Mucosa of descending colon (tissue), 3 donors: ENCODE data around the gene WASL. TPM values are rescaled to one million over a fixed set of nuclear protein-coding genes. Genes with fewer than 3 reads are reported as not detected.
"Not testable (repeated sequence)": the region's sequence is repeated elsewhere in the genome, so short reads cannot be mapped to it uniquely, and the experiment has no call there.

Source experiments
- ATAC-seq: fragments of 200-7000 bp; cut with Tn5 transposase; one replicate; pipeline ENCODE4 v1.9.1; 2020; ENCODE audit warnings: mild to moderate bottlenecking, moderate library complexity
- DNase-seq, 3 donors: peaks; one replicate each; pipeline ENCODE4 v3.0.0-alpha.2; 2020
- H3K36me3 ChIP-seq: fragments of 200-600 bp; one replicate; pipeline ENCODE4 v1.8.0; 2021; ENCODE audit warnings: low read depth, mild to moderate bottlenecking
- H3K4me1 ChIP-seq: fragments of 200-600 bp; one replicate; pipeline ENCODE4 v1.8.0; 2021; ENCODE audit warnings: low read depth, mild to moderate bottlenecking
- H3K4me3 ChIP-seq: fragments of 200-600 bp; one replicate; pipeline ENCODE4 v1.8.0; 2021; ENCODE audit warnings: mild to moderate bottlenecking
- H3K9me3 ChIP-seq: fragments of 200-600 bp; one replicate; pipeline ENCODE4 v1.8.0; 2021; ENCODE audit warnings: mild to moderate bottlenecking
- intact Hi-C, 2 donors: fragments of 100-400 bp; cut with DNase I in 1 of 2; cut with micrococcal nuclease in 1 of 2; formaldehyde crosslinking; loops; one replicate each; pipeline versions ENCODE4 v1.11.0 to v1.11.1; 2022; cut with DNase I, micrococcal nuclease
- total RNA-seq, 3 donors: library from RNA; stranded (reverse); fragmentation: NEBNext Ultra II Directional in 2 of 3; extraction: Animal tissue kit (Norgen Biotek cat#: 25700) in 2 of 3; gene quantifications; one replicate each; pipeline versions ENCODE4 v1.2.1 to v1.2.4, GENCODE V29; 2021 to 2023
- TF ChIP-seq, protein P1 (sequence below): fragments of 200-600 bp; IDR thresholded peaks from one replicate; pipeline ENCODE4 v1.8.0; 2022; ENCODE audit warnings: antibody characterized with exemption, mild to moderate bottlenecking
- donor health status: DM: no; HTN: no; CAD: no; lungs with moderate emphysema.
- donor health status: DM: no; HTN: no; CAD: no.
- donor health status: DM: no; HTN: yes; CAD: no.

The WASL gene
- total RNA-seq, 3 donors from 2014 or later: 72.4 to 117 (median 90.1) TPM

DNA sequence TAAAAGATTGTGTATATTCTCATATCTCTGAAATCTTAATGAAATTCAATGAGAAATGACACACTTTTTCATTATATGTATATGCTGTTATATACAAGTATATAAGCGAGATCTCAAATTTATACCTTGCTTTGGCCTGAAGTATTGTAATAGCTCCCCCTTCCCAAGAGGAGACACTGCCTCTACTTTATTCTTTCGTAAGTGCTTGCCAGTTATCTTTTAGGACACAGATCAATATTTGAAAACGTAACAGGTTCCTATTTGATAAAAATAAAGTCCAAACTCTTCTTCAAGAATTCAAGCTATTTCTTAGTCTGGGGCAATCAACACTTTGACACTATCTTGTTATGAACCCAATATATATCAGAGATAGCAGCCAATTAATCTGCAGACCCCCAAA, 24.9 kb downstream of the WASL start:
- H3K9me3 ChIP-seq: no peaks in the 10 kb centered on the region
- ATAC-seq: no peak
- intact Hi-C loops: no loop called here
- no peaks in the 10 kb centered on the region for H3K36me3 ChIP-seq
- H3K4me1 ChIP-seq: peaks cover 22% of the 10 kb centered on the region
- TF ChIP-seq, protein P1, sequence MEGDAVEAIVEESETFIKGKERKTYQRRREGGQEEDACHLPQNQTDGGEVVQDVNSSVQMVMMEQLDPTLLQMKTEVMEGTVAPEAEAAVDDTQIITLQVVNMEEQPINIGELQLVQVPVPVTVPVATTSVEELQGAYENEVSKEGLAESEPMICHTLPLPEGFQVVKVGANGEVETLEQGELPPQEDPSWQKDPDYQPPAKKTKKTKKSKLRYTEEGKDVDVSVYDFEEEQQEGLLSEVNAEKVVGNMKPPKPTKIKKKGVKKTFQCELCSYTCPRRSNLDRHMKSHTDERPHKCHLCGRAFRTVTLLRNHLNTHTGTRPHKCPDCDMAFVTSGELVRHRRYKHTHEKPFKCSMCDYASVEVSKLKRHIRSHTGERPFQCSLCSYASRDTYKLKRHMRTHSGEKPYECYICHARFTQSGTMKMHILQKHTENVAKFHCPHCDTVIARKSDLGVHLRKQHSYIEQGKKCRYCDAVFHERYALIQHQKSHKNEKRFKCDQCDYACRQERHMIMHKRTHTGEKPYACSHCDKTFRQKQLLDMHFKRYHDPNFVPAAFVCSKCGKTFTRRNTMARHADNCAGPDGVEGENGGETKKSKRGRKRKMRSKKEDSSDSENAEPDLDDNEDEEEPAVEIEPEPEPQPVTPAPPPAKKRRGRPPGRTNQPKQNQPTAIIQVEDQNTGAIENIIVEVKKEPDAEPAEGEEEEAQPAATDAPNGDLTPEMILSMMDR: no peak
- DNase-seq: no peak
- H3K4me3 ChIP-seq: no peak overlapping the region

DNA sequence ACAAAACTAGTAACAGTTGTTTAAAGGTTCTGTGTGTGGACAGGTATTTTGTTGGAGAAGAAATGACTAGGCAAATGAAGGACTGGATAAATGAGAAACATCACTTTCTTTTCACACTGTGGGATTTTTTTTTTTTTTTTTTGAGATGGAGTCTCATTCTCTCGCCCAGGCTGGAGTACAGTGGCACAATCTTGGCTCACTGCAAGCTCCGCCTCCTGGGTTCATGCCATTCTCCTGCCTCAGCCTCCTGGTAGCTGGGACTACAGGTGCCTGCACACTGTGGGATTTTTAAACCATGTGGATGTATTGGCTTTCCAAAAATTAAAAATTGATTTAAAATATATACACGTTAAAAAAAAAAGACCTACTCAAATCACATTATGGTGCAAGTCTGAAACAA, 28.3 kb downstream of the WASL start:
- ATAC-seq, H3K36me3 ChIP-seq, H3K9me3 ChIP-seq, intact Hi-C loops, DNase-seq, H3K4me3 ChIP-seq: not testable (repeated sequence)
- H3K4me1 ChIP-seq: peaks cover 21% of the 10 kb centered on the region

DNA sequence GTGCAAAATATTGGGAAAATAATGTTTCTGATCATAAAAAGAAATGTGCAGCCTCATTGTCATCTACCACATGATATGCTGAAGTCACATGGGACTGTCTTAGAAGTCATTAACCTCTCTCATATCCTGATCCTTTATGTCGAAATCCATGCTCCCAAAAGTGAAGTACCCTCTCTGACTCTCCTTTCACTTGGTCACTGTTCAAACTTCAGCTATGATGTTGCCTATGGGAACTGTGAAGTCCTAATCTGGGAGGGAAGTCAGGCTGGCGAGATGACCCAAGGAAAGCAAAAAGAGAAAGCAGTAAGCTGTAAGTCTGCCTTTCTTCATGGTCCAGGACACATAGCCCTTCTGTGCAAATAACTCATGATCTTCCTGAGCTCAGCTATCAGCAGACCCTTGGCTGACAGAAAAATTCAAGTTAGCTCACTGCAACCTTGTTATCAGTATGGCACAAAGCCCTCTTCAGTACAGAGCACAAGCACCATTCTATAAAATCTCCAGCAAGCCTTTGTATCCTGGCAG, 29.5 kb downstream of the WASL start:
- DNase-seq: no peak
- H3K9me3 ChIP-seq: no peaks in the 10 kb centered on the region
- TF ChIP-seq, protein P1: no peak
- intact Hi-C loops: no loop called here
- H3K4me1 ChIP-seq: peaks cover 21% of the 10 kb centered on the region
- ATAC-seq: no peak
- H3K36me3 ChIP-seq: no peaks in the 10 kb centered on the region
- no peak overlapping the region for H3K4me3 ChIP-seq

DNA sequence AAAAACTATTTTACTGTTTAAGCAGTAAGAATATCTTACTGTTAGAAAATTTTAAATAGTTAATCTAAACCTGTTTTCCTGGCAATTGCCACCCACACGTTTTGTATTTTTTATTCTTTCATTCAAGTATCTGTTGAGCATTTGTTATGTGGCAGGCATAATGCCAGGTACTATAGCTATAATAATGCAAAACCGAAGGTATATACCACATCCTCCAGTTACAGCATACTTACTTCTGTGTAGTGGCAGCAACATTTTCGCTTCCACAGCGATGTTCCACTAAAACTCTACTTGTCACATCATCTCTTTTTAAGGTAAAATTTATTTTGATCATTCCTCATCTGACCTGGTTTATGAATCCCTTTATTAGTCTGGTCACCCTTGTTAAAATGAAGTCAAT, 30.0 kb downstream of the WASL start:
- Histone ChIP-seq H3K4me3 (no peak overlapping the region), H3K36me3 (no peaks in the 10 kb centered on the region), H3K4me1 (peaks cover 21% of the 10 kb centered on the region), H3K9me3 (no peaks in the 10 kb centered on the region)
- TF ChIP-seq, protein P1: no peak
- DNase-seq (no peak), ATAC-seq (no peak)
- intact Hi-C loops: no loop called here

DNA sequence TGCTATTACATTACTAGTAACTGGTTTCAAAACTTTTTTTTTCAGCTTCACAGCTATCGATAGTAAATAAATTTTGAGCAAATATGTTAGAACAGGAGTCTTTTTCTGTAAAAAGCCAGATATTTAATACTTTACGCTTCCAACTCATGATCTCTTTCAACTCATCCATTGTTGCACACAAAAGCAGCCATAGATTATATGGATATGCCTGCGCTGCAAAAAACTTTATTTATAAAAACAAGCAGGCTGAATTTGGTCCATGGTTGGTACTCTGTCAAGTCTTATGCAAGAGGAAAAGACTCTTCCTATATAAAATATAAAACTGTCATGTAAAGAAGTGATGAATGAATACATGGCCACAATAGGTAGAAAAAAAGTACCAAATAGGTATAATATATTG, 31.1 kb downstream of the WASL start:
- intact Hi-C loops: no loop called here
- H3K4me1 ChIP-seq: peaks cover 16% of the 10 kb centered on the region
- no peaks in the 10 kb centered on the region for H3K9me3 ChIP-seq
- ATAC-seq (no peak), DNase-seq (no peak)
- no peak overlapping the region for H3K4me3 ChIP-seq
- TF ChIP-seq, protein P1: no peak
- no peaks in the 10 kb centered on the region for H3K36me3 ChIP-seq

DNA sequence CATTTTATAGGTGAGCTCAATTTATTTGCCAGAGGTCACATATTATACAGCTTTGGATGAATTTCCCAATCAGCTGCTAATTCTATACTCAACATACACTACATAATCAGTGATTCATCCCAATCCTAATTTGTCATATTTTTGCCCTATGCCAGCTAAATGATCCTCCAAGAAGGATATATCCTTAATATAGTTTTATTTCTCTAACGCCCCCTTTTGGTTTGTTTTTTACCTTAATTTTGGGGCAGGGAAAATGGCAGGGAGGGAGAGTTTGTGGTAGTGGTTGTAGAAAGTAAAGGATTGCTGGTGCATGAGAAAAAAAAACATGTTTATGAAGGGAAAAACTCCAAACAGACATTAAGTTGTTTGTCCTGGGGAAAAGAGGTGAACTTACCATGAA, 31.9 kb downstream of the WASL start:
- no peaks in the 10 kb centered on the region for H3K9me3 ChIP-seq
- DNase-seq (no peak), ATAC-seq (no peak)
- peaks cover 16% of the 10 kb centered on the region for H3K4me1 ChIP-seq
- no peaks in the 10 kb centered on the region for H3K36me3 ChIP-seq
- intact Hi-C loops: no loop called here
- TF ChIP-seq, protein P1: no peak
- no peak overlapping the region for H3K4me3 ChIP-seq
